NCI-H748 (cell line): Measurements from ENCODE around the gene IWS1.
A peak's percentile ranks its signal among the peaks of the same experiment; 100 is the strongest.
"Not testable (repeated sequence)": the region's sequence is repeated elsewhere in the genome, so short reads cannot be mapped to it uniquely, and the experiment has no call there.

Experiments used
- DNase-seq: peaks from one replicate; lab custom pipeline; 2025; ENCODE audit not compliant: unreplicated experiment; lab: John Stamatoyannopoulos, UW

The IWS1 gene

GRCh38 chr2:127462461-127462860 is 63.8 kb downstream of the IWS1 start:
- no peak for DNase-seq

GRCh38 chr2:127456960-127457359 is 69.3 kb downstream of the IWS1 start:
- DNase-seq = no peak

GRCh38 chr2:127455566-127456493 is 70.5 kb downstream of the IWS1 start:
- DNase-seq = no peak

GRCh38 chr2:127454595-127455565 is 71.4 kb downstream of the IWS1 start:
- no peak for DNase-seq

- peak; percentile 7 for DNase-seq
These were observed 72.7 kb downstream of the IWS1 start for GRCh38 chr2:127453392-127454171.

GRCh38 chr2:127453013-127453391 is 73.3 kb downstream of the IWS1 start:
- no peak for DNase-seq

GRCh38 chr2:127452423-127452822 is 73.9 kb downstream of the IWS1 start:
- DNase-seq = not testable (repeated sequence)

GRCh38 chr2:127451981-127452380 is 74.3 kb downstream of the IWS1 start:
- DNase-seq = no peak

- no peak for DNase-seq
These were observed 76.4 kb downstream of the IWS1 start for GRCh38 chr2:127449898-127450297.

GRCh38 chr2:127449414-127449813 is 76.9 kb downstream of the IWS1 start:
- DNase-seq = no peak

GRCh38 chr2:127448526-127448925 is 77.8 kb downstream of the IWS1 start:
- no peak for DNase-seq

GRCh38 chr2:127439343-127439742 is 86.9 kb downstream of the IWS1 start:
- no peak for DNase-seq

GRCh38 chr2:127437781-127438726 is 88.2 kb downstream of the IWS1 start:
- DNase-seq = no peak

- no peak for DNase-seq
These were observed 89.2 kb downstream of the IWS1 start for GRCh38 chr2:127437056-127437455.

GRCh38 chr2:127434515-127434914 is 91.8 kb downstream of the IWS1 start:
- DNase-seq = no peak

- no peak for DNase-seq
These were observed 94.8 kb downstream of the IWS1 start for GRCh38 chr2:127431408-127432023.
